ENCODE results near the gene SIL1. TPM values are rescaled to one million over a fixed set of nuclear protein-coding genes. Genes with fewer than 3 reads are reported as not detected.
"Not testable (repeated sequence)": the region's sequence is repeated elsewhere in the genome, so short reads cannot be mapped to it uniquely, and the experiment has no call there.

Gene SIL1
- 10 to 100 TPM; 26.3 to 27.2 TPM for total RNA-seq

- ChIA-PET POLR2A (interaction anchor here (0.6 to 1.6 kb wide), 3 partner anchors 11 to 623 kb away, joined by 3 to 7 read pairs (median 3); partner anchors contain the start of genes HSPA9 and UBE2D2), CTCF (interaction anchor here (1.1 kb wide), 1 partner anchor 144 kb away, joined by 4 read pairs; the partner anchor contains the start of gene PAIP2)
Measured at GRCh38 chr5:139197710-139198669, at the start of gene SIL1. SIL1 (minus strand) TSS chr5:139198368; CDS start chr5:139127843, 70,525 bp downstream.

- ChIA-PET POLR2A (no interaction called here), CTCF (interaction anchor here (0.7 to 1.6 kb wide), 3 partner anchors 9 to 146 kb away, joined by 3 to 4 read pairs (median 3); no protein-coding TSS in a partner anchor)
Measured at GRCh38 chr5:139246394-139246793, 48.2 kb upstream of the SIL1 start.

- ChIA-PET POLR2A (no interaction called here), CTCF (interaction anchor here (0.7 to 1.6 kb wide), 2 partner anchors 8 to 27 kb away, joined by 3 to 4 read pairs; no protein-coding TSS in a partner anchor)
Measured at GRCh38 chr5:139245637-139246339, 47.6 kb upstream of the SIL1 start.

GRCh38 chr5:139243425-139243970 lies 45.3 kb upstream of the SIL1 start:
- ChIA-PET POLR2A (no interaction called here), CTCF (interaction anchor here (0.7 kb wide), 1 partner anchor 11 kb away, joined by 3 read pairs; no protein-coding TSS in a partner anchor)

- ChIA-PET POLR2A (no interaction called here), CTCF (no interaction called here)
Measured at GRCh38 chr5:139241139-139241538, 43.0 kb upstream of the SIL1 start.

- CTCF ChIA-PET: no interaction called here
- POLR2A ChIA-PET: no interaction called here
Measured at GRCh38 chr5:139236479-139236878, 38.3 kb upstream of the SIL1 start.

- ChIA-PET POLR2A (no interaction called here), CTCF (interaction anchor here (0.7 kb wide), 1 partner anchor 468 kb away, joined by 3 read pairs; no protein-coding TSS in a partner anchor)
Measured at GRCh38 chr5:139232147-139232724, 34.1 kb upstream of the SIL1 start.

- ChIA-PET POLR2A (interaction anchor here (0.6 kb wide), 1 partner anchor 192 kb away, joined by 5 read pairs; no protein-coding TSS in a partner anchor), CTCF (no interaction called here)
Measured at GRCh38 chr5:139228201-139228803, 30.1 kb upstream of the SIL1 start.

GRCh38 chr5:139226131-139226530 lies 28.0 kb upstream of the SIL1 start:
- ChIA-PET CTCF (interaction anchor here (0.6 kb wide), 1 partner anchor 390 kb away, joined by 4 read pairs; no protein-coding TSS in a partner anchor), POLR2A (no interaction called here)

- ChIA-PET POLR2A (no interaction called here), CTCF (no interaction called here)
Measured at GRCh38 chr5:139223481-139223880, 25.3 kb upstream of the SIL1 start.

- ChIA-PET POLR2A (no interaction called here), CTCF (no interaction called here)
Measured at GRCh38 chr5:139222346-139222745, 24.2 kb upstream of the SIL1 start.

GRCh38 chr5:139218038-139218437 lies 19.9 kb upstream of the SIL1 start:
- POLR2A ChIA-PET, CTCF ChIA-PET: not testable (repeated sequence)

GRCh38 chr5:139215107-139215975 lies 17.2 kb upstream of the SIL1 start:
- ChIA-PET POLR2A (no interaction called here), CTCF (interaction anchor here (0.7 kb wide), 1 partner anchor 329 kb away, joined by 3 read pairs; no protein-coding TSS in a partner anchor)

GRCh38 chr5:139214646-139215045 lies 16.5 kb upstream of the SIL1 start:
- ChIA-PET POLR2A (no interaction called here), CTCF (no interaction called here)

GRCh38 chr5:139212906-139213305 lies 14.7 kb upstream of the SIL1 start:
- ChIA-PET CTCF (no interaction called here), POLR2A (no interaction called here)

GRCh38 chr5:139212486-139212885 lies 14.3 kb upstream of the SIL1 start:
- ChIA-PET CTCF (no interaction called here), POLR2A (no interaction called here)

GRCh38 chr5:139210585-139210984 lies 12.4 kb upstream of the SIL1 start:
- ChIA-PET POLR2A (no interaction called here), CTCF (no interaction called here)

GRCh38 chr5:139207297-139208000 lies 9.3 kb upstream of the SIL1 start:
- ChIA-PET CTCF (no interaction called here), POLR2A (no interaction called here)

Measured in activated CD8-positive, alpha-beta memory T cell treated with anti-CD3 and anti-CD28 coated beads for 36 hours (primary cell).